ENCODE results near the gene WBP2.

Gene WBP2

DNA sequence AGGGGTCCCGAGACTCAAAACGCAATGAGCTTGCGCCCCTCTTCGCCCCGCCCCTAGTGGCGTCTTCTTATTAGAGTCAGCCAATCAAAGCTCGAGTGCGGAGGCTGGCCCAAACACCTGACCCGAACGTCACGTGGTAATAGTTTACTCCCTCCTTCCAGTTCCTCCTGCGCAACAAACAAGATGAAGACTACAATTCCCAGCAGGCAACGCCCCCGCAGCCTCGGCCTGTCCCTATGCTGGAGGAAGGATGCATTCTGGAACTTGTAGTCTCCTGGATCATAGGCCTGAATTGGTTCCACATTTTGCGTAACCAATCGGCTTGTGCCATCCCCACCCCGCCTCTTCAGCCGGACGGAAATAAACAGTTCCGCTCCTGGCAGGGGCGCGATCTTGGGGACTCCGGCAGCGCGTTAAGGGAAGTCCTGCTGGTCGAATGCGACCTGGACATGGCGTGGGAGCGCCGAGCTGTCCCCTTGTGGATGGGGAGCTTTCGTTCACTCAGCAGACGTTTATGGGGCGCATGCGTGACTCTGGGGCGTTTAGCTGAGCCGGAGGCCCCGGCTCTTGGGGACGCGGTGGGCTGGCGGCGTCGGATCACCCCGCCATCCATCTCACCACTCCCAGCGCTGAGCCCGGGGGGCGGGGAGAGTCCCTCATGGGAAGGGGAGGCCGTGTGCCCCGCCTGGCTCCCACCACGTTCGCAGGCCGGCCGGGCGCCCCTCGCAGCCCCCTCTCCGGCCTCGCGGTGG, at the start of gene WBP2:
Gene WBP2 (minus strand): TSS at position 26 of the 752 bp plus-strand sequence. CDS start 38 bp downstream, outside the sequence.
- peak; percentile 98 for DNase-seq

GRCh38 chr17:75902406-75902805, 47.3 kb upstream of the WBP2 start:
- DNase-seq: no peak

DNA sequence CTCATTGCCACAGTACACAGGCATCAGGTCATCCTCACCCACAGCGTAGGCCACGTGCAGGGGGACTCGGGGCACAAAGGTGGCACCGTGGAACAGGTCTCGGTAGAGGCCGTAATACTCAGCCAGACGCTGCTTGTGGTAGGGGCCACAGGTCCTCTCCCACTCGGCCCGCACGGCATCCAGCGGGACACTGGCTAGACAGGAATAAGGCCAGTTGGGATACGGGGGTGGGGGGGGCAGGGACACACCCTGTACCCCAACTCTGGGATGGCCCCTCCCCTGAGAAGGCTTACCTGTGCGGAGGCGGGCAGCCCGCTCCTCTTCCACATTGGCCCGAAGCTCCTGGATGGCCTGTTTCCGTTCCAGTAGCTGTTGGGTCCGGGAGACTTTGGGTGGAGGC, 46.6 kb upstream of the WBP2 start:
- no peak for DNase-seq

DNA sequence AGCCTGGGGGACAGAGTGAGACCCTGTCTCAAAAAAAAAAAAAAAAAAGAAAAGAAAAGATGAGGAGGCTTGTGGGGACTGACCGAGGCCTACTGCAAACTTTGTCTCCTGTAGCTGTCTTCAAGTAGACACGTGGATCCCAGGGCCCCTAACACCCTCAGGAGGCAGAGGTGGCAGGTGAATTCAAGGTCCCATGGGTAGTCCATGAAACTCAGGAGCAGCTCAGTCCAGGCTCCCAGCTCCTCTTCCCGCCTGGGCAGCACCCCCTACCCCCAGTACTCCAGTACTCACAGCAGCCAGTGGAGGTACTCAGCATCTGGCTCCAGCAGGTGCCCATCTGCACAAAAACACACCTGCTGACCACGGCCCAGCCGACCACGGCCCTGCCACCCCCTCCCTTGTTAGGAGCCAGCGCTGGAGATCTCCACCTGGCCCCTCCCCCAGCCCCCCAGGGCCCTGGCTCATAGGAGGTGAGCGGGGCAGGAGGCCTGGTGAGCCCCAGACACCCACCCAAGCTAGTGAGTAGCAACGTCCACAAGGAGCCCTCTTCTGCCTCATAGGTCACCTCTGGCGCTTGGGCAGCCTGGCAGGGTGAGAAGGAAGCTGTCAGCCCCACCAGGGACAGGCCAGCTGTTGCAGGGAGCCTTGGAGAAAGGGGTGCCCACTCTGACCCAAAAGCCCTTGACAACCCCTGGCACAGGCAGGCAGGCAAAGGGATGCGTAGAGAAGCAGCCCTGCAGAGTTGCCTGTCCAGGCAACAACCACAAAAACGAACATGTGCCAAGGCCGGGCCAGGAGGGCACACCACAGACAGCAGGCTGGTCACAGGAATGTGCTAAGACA, 45.8 kb upstream of the WBP2 start:
- DNase-seq: no peak

DNA sequence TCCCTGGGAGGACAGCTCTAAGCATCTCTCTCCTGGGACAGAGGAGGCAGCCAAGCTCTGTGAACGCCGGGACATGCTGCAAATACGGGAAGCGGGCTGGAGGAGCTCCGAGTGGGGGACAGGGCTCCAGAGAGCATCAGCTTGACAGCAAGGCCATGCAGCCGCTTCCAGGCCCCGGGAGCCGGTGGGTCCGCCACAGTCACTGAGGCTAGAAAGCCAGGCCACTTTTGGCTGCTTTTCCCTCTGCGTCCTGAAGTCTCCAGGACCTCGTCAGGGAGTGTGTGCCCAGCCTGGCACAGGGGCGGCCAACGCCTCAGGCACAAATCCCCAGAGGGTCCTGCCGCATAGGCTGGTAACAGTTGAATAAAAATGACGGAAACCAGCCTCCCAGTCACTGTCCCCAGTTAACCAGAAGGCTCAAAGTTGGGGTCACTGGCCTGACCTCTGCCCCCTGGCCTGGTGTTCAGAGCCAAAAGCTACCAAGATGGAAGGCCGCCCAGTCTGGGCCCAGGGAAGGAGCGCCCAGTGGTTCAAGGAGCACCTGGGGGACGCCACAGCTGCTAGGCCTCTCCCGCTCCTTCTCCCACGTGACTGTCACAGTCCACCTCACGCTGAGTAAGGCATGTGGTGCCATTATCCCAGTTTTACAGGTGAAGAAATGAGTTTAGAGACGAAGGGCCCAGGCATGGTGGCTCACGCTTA, 44.8 kb upstream of the WBP2 start:
- DNase-seq: no peak

DNA sequence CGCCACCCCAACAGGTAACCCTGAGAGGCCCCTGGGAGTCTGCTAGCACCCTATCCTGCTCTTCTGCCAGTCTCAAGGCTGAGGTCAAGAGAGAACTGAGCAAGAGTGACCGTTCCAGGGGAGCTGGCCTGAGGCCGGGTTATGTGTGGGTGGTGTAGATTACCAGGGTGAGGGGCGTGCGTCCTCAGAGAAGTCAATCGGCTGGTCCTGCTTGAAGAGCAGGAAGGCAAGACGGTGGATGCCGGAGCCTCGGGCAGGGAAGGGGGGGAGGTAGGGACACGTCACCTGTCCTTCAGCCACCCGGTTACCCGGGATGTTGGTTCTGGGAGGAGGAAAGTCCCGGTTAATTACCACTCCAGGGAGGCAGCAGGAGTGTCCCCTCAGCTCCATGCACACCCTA, 44.2 kb upstream of the WBP2 start:
- no peak for DNase-seq

- DNase-seq: no peak
Observed at GRCh38 chr17:75898791-75899190, 43.7 kb upstream of the WBP2 start.

DNA sequence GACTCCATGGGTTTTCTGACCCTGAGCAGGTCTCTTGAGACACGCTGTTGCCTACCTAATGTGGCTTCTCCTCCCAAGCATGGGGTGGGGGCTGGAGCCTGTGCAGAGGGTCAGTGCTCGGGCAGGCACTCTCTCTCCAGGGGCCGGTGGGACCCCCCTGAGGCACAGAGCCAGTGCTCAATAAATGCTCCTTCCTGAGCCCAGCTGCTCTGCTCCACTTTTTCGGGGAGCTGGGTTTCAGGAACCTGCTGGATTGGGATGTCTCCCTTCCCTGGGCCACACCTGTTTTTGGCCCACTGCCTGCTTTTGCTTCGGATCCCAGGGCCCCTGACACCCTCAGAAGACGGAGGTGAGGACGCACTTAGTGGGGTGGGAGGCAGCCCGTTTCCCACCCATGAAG, 42.9 kb upstream of the WBP2 start:
- no peak for DNase-seq

DNA sequence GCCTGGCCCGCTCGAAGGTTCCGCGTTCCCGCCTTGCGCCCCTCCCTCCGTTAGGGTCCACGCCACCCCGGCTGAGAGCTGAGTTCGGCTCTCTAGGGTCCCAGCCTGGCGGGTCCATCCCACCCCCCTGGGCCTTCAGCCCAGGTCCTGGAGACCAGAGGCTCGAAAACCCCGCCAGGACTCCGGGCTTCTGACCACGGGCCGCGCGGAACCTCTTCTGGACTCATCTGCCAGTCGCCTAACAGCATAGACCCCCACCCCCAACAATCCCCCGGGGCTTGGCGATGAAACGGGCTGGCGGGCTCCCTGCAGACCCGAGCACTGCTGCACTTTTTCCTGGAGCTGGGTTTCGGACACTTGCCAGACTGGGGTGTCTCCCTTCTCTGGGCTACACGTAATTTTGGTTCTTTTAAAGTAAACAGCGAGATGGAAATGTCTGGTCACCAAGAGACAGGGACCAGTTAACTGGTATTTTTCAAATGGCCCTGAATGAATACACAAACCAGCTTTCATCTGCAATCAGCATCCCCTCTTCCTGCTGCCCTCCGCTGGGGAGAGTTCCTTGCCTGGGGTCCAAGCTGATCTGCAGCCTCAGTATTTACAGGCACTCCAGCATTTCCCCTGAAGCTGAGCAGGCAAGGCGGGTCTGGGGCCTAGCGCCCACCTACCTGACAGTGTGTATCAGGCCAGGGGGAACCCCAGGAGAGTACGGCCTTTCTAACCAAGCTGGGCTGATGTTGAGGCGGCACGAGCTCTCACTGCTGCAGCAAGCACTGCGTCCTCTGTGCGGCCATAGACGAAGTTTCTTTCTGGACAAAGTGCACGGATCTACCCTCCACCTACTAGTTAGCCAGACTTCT, 42.3 kb upstream of the WBP2 start:
- no peak for DNase-seq

DNA sequence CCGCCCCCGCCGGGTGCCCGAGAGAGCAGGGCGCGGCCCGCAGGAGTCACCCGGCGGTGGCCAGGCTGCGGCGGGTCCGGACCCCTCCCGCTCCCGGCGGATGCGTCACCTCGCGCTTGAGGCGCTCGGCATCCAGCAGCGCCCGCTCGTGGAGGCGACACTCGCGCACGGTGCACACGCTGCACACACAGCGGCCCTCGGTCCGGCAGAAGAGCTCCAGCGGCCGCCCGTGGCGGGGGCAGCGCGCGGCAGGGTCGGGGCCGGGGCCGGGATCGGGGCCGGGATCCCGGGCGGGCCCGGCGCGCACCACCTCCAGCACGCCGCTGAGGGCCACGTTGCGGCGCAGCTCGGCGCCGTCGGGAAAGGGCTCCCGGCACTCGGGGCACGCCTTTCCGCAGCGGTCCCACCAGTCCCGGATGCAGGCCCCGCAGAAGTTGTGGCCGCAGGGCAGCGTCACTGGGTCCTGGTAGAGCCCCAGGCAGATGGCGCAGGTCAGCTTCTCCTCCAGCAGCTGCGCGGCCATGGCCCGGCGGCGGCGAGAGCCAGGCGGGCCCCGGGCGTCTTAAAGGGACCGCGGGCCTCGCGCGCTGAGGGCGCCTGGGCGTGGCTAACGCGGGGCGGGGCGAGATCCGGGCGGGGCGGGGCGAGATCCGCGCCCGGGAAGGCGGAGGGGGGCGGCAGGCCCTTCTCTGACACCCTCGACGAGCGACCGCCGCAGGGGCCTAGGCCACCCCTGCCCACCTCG, 41.5 kb upstream of the WBP2 start, which contains the start of gene TRIM65:
Gene TRIM65 (minus strand): TSS at position 537 of the 745 bp plus-strand sequence. CDS start 14 bp downstream, at position 523.
- DNase-seq: peak; percentile 31

GRCh38 chr17:75895370-75896155, 40.4 kb upstream of the WBP2 start:
- DNase-seq: peak; percentile 25

- no peak for DNase-seq
Observed at GRCh38 chr17:75894049-75894733, 39.1 kb upstream of the WBP2 start.

- DNase-seq: no peak
Observed at GRCh38 chr17:75893305-75894048, 38.3 kb upstream of the WBP2 start.

DNA sequence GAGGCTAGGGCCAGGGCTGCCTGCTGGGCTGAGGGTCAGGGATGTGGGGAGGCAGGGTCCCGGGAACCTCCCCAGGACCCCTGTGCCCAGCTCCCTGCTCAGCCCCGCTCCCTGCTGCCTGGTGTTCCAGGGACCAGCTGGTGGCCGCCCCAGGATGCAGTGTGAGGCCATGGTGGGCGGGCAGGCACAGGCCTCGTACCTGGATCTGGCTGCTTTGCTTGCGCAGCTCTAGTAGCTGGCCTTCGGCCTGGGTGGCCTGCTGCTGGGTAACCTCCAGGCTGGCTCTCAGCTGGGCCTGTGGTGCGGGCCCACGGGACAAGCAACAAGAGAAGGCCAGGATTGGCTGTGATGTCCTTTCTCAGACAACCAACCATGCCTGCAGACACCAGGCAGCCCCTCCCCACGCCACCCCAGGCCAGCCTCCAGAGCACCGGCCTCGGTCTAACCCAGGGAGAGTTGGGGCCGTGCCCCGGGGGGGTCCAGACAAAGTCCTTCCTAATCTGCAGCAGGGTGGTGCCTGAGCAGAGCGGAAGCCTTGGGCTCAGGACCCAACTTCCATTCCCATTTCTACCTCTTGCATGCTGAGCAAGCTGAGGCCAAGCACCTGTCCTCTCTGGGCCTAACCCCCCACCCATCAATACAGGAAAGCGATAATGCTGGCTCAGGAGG, 37.6 kb upstream of the WBP2 start:
- no peak for DNase-seq

- no peak for DNase-seq
Observed at GRCh38 chr17:75891605-75892555, 36.7 kb upstream of the WBP2 start.

DNA sequence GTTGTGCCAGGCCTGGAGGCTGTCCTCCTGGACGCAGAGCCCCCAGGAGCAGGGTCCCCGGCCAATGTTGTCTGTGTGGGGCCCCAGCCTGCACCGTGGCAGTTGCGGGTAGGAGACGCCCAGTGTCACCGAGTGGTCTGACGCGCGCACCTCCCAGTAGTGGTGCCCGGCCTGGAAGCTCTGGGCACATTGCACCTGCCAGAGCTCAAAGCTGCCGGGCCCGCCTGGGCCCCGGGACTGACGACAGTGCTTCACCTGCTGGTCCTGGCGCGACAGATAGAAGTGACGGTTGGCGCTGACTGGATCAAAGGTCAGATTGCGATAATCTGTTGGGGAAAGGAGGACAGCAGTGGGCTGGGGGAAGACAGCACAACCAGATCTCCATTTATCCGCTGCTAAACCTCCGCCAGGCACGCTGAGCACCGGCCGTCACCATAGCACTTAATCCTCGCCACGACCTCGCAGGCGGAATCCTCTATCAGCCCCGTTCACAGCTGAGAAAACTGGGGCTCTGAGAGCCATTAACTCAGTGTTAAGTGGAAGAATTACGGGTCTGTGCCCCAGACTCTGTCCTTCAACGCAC, 36.0 kb upstream of the WBP2 start:
- DNase-seq: no peak

- DNase-seq: no peak
Observed at GRCh38 chr17:75889454-75889853, 34.3 kb upstream of the WBP2 start.

Data from DMS79 treated with DMSO at 0.1 percent for 48 hours (cell line).